Neural crest cell (in vitro differentiated cells): ENCODE data around the gene GCKR. TPM values are rescaled to one million over a fixed set of nuclear protein-coding genes. Genes with fewer than 3 reads are reported as not detected.
A peak's percentile ranks its signal among the peaks of the same experiment; 100 is the strongest.

ENCODE experiments used
- DNase-seq: peaks from one replicate; pipeline ENCODE4 v3.0.0; 2021; ENCODE audit warnings: low read depth, mixed read lengths, low spot score
- H3K27ac Mint-ChIP-seq: one replicate; pipeline ENCODE4 v1.8.0; 2021; ENCODE audit warnings: mild to moderate bottlenecking, mixed read lengths; ENCODE audit not compliant: unreplicated experiment
- H3K27me3 Mint-ChIP-seq: 2 replicates; pipeline ENCODE4 v1.8.0; 2021; ENCODE audit warnings: low read depth, mild to moderate bottlenecking, mixed read lengths
- H3K36me3 Mint-ChIP-seq: 2 replicates; pipeline ENCODE4 v1.8.0; 2021; ENCODE audit warnings: low read depth, mild to moderate bottlenecking, mixed read lengths
- H3K4me1 Mint-ChIP-seq: 2 replicates; pipeline ENCODE4 v1.8.0; 2021; ENCODE audit warnings: mixed read lengths
- H3K4me3 Mint-ChIP-seq: one replicate; pipeline ENCODE4 v1.8.0; 2021; ENCODE audit warnings: mild to moderate bottlenecking, mixed read lengths
- H3K9me3 Mint-ChIP-seq: 2 replicates; pipeline ENCODE4 v1.8.0; 2021; ENCODE audit warnings: mixed read lengths
- CTCF ChIP-seq: fragments of 200-600 bp; sonication (generic); conservative IDR thresholded peaks from 2 replicates; pipeline ENCODE4 v1.5.0; 2021; ENCODE audit warnings: antibody characterized with exemption, mild to moderate bottlenecking
- total RNA-seq: library from RNA; stranded (reverse); gene quantifications from 2 replicates; pipeline ENCODE4 v1.2.1, GENCODE V29; 2021

The GCKR gene
- total RNA-seq, 1 donor from 2014 or later, result 0.42 TPM

- no peak for TF ChIP-seq CTCF
- no peak overlapping the region for H3K27ac Mint-ChIP-seq
- H3K27me3 Mint-ChIP-seq, result peaks cover 63% of the 10 kb centered on the region
- H3K9me3 Mint-ChIP-seq, result no peaks in the 10 kb centered on the region
- H3K4me3 Mint-ChIP-seq, result peak overlapping the region; percentile 77
- DNase-seq, result no peak
- H3K4me1 Mint-ChIP-seq, result peaks cover 16% of the 10 kb centered on the region
- H3K36me3 Mint-ChIP-seq, result no peaks in the 10 kb centered on the region
Observed at GRCh38 chr2:27497288-27497627, 619 bp downstream of the GCKR start.

- H3K4me1 Mint-ChIP-seq, result peaks cover 11% of the 10 kb centered on the region
Observed at GRCh38 chr2:27498975-27499374, 2.3 kb downstream of the GCKR start.

GRCh38 chr2:27501042-27501441, 4.4 kb downstream of the GCKR start:
- no peaks in the 10 kb centered on the region for H3K9me3 Mint-ChIP-seq
- no peaks in the 10 kb centered on the region for H3K4me1 Mint-ChIP-seq
- H3K36me3 Mint-ChIP-seq, result no peaks in the 10 kb centered on the region
- H3K27me3 Mint-ChIP-seq, result peaks cover 45% of the 10 kb centered on the region
- no peak overlapping the region for H3K27ac Mint-ChIP-seq
- TF ChIP-seq CTCF, result no peak
- no peak overlapping the region for H3K4me3 Mint-ChIP-seq
- no peak for DNase-seq

More at GRCh38 chr2:27498975-27499374, 2.3 kb downstream of the GCKR start:
- no peak overlapping the region for H3K27ac Mint-ChIP-seq
- TF ChIP-seq CTCF, result no peak
- no peaks in the 10 kb centered on the region for H3K9me3 Mint-ChIP-seq
- no peak for DNase-seq
- peaks cover 60% of the 10 kb centered on the region for H3K27me3 Mint-ChIP-seq
- peak overlapping the region; percentile 45 for H3K4me3 Mint-ChIP-seq
- no peaks in the 10 kb centered on the region for H3K36me3 Mint-ChIP-seq

GRCh38 chr2:27502142-27502541, 5.5 kb downstream of the GCKR start:
- Mint-ChIP-seq H3K27ac (no peak overlapping the region), H3K4me1 (no peaks in the 10 kb centered on the region), H3K27me3 (peaks cover 34% of the 10 kb centered on the region), H3K4me3 (no peak overlapping the region), H3K36me3 (no peaks in the 10 kb centered on the region), H3K9me3 (no peaks in the 10 kb centered on the region)
- no peak for TF ChIP-seq CTCF
- DNase-seq, result no peak

GRCh38 chr2:27506587-27506986, 9.9 kb downstream of the GCKR start:
- no peaks in the 10 kb centered on the region for H3K36me3 Mint-ChIP-seq
- H3K27me3 Mint-ChIP-seq, result peaks cover 6% of the 10 kb centered on the region
- DNase-seq, result no peak
- TF ChIP-seq CTCF, result no peak
- no peaks in the 10 kb centered on the region for H3K9me3 Mint-ChIP-seq
- H3K4me3 Mint-ChIP-seq, result no peak overlapping the region
- no peak overlapping the region for H3K27ac Mint-ChIP-seq
- H3K4me1 Mint-ChIP-seq, result no peaks in the 10 kb centered on the region

- Mint-ChIP-seq H3K27ac (no peak overlapping the region), H3K9me3 (no peaks in the 10 kb centered on the region)
Observed at GRCh38 chr2:27507293-27507692, 10.7 kb downstream of the GCKR start.

More at GRCh38 chr2:27507293-27507692, 10.7 kb downstream of the GCKR start:
- TF ChIP-seq CTCF, result no peak
- Mint-ChIP-seq H3K4me1 (no peaks in the 10 kb centered on the region), H3K27me3 (peaks cover 8% of the 10 kb centered on the region), H3K36me3 (no peaks in the 10 kb centered on the region), H3K4me3 (no peak overlapping the region)
- DNase-seq, result no peak
